Activated CD8-positive, alpha-beta memory T cell treated with anti-CD3 and anti-CD28 coated beads, Interleukin-2, amount 50 U/mL, for 48 hours (primary cell): ENCODE data around the gene RANBP3.
A peak's percentile ranks its signal among the peaks of the same experiment; 100 is the strongest.
"Not testable (repeated sequence)": the region's sequence is repeated elsewhere in the genome, so short reads cannot be mapped to it uniquely, and the experiment has no call there.

Experiments
- DNase-seq: peaks from one replicate; pipeline ENCODE4 v3.0.0-alpha.2; 2020

Gene RANBP3

DNA sequence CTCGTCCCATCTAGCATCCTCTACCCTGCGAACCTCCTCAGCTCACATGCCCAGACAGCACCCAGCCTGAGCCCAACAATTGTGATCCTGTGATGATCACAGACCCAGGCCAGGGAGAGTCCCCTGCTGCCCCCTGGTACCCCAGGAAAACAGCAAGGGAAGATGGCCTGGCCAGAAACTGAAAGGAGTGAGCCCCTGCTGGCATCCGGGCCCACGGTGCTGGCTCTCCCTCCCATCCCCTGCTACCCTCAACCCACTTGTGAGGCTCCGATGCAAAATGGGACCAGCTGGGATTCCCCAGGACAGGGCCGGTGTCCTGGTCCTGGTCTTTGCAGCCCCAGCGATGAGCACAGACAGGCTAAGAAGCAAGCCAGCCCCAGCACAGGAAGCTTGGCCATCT lies 14.1 kb downstream of the RANBP3 start:
- DNase-seq, result no peak

DNA sequence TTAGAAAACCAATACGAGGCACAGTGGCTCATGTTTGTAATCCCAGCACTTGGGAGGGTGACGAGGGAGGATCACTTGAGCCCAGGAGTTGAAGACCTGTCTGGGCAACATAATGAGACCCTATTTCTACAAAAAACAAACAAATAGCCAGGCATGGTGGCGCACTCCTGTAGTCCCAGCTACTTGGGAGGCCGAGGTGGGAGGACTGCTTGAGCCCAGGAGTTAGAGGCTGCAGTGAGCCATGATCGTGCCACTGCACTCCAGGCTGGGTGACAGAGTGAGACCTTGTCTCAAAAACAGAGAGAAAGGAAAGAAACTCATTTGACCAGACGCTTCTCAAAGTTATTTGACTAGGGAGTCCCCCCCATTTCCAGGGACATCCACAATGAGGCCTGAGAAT lies 14.7 kb downstream of the RANBP3 start:
- not testable (repeated sequence) for DNase-seq

DNA sequence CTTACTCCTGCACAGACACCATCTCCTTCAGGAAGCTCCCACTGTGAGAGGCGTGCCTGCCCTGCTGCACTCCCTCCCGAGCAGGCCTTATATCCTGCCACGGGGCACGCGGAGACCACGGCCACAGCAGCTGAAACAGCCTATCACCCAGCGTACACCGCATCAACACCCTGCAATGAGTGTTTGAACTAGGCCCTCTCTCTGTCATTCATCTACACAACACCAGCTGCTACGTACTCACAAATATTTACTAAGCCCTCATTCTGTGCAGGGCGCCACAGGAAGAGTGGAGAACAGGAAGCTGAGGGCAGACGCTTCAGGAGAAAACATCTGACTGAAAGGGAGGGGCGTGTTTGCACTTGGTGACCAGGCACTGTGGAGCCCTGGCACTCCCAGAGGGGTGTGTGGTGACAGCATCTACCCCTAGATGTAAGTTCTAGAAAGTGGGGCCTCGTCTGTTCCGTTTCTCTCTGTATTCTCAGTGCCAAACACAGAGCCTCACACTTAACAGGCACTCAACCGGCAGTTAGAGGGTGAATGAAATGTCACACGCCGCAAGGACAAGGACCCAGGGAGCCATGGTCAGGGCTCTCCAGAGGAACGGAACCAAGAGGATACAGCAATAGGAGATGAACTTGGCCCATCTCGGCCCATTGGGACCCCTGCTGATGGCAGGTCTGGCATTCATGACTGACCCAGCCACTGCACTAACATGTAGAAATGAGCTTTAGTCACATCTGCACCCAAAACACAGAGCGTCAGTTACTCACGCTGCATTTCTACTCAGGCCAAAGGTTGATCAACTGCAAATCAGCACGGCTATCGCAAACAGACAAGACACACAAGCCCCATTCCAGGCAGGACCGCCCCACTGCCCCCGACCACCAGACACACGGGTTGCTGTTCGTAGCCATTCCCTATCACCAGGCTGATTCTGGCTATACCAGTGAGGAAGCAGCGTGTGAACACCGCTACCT lies 15.7 kb downstream of the RANBP3 start:
- DNase-seq, result peak; percentile 71

DNA sequence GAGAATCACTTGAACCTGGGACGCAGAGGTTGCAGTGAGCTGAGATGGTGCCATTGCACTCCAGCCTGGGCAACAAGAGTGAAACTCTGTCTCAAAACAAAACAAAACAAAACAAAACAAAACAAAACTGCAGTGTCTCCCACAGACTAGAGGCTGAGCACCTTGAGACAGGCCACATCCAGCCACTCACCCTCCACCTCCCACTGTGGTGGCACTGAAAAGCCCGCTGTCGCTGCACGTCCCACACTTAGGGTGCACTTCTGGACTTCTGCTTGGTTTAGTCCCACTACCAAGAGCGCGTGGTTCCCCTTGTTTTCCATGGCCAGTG lies 16.3 kb downstream of the RANBP3 start:
- DNase-seq, result not testable (repeated sequence)

DNA sequence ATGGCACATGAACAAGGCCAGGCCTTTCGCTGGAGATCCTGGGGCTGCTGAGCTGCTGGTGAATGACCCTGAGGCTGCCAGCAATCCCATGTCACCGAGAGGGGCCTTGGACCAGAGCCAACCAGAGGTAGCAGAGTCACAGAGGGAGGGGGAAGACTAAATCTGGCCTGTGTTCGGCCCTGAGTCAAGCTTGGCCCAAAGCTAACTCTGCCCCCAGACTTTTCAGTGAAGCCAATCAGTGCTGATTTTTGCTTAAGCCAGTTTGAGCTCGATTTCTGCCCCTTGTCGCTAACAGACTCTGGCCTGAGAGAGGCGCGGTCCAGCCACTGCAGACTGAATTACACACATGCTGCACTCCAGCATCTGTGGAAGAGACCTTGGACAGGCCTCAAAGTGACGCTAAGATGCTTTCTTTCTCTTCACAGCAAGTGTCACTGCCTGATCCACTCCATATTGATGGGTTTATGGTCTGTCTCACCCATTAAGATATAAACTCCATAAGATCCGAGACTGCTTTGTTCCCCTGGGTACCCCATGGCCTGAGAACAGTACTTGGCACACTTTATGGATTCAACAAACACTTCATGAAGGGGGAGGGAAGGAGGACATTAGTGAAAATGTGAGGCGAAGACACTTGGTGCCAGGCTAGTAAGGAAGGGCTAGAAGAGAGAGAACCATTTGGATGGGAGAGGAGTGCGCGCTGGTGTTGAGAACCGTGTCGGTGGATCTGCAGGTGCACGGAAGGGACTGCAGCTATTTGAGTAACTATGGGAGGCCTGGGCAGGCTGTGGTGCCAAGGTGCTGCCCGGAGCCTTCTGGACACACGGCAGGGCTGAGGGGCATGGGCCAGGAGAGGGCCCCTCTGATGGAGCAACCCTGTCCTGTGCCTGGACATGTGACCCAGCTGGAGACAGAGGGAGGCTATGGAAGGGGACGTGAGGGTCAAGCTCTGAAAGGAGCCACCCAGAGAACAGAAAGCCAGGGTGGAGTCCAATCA lies 17.6 kb downstream of the RANBP3 start:
- no peak for DNase-seq

DNA sequence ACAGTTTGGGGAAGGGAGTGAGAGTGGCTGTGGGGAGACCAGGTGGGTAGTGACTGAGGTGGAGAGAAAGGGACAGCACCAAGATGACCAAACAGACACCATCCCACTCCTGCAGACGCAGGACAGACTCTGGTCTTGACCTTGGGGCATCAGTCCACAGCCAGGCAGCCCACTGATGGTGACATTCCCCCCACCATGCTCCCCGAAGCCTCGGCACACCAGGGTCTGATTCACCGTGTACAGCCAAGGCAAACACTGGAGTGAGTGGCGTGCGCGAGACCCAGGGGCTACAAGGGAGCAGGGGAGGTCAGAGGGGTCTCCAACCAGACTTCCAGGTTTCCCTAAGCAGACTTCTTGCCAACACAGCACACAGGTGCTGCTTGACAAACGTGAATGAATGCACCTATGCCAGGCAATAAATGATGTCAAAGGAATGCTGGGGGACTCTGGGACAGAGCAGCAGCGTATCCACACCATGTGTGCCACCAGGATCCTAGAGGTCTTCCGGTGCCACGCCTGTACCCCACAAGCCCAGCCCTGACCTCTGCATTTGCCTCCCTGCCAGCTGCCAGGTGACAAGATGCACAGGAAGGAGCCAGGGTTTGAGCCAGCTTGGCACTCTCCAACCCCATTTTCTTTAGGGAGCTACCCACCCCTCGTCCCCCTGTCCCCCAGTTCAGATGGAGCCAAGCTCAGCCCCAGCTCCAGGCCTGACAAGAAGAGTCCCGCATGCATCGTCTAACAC lies 18.5 kb downstream of the RANBP3 start:
- DNase-seq, result no peak

DNA sequence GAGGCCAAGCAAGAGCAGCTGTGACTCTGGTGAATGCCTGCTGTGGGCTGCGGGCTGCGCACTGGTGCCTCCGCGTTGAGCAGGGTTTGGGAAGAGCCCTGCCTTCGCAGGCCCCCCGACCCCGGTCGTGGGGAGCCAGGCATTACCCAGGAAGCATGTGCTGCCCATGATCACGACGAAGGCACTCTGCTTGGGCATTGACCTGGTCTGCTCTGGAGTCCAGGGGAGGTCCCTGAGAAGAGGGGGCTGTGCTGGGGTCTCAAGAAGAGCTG lies 19.2 kb downstream of the RANBP3 start:
- no peak for DNase-seq

DNA sequence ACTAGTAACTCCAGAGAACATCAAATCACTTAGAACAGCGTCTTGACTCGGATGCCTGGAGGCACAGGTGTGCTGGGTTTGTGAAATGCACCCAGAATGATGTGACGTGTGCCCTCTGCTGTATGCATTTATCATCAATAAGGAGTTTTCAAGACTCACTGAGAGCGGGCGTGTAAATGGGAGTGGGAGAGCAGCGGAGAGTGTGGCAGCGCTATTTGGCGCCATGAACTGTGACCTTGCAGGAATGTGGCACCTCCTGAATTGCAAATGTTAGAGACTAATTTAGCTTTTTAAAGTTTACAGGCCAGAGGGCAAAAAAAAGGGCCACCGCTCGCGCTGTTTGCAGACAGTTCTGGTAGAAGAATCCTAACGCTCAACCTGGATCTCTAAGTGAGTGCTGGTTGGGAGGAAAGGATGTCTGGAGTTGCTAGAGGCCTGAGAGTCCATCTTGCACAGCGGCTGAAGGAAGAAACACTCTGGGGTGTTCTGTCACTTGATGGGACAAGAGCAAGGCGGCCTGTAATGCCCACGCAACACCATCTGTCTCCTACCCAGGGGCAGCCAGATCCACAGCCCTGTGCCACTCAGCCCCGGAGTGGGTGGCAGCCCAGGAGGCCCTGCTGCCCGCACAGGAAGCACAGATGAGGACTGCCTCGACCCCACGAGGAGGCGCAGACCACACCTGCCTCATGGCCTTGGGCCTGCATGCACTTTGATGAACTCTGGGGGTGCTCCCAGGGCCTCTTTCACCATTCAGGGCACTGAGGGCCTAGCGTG lies 19.7 kb downstream of the RANBP3 start:
- DNase-seq, result no peak

DNA sequence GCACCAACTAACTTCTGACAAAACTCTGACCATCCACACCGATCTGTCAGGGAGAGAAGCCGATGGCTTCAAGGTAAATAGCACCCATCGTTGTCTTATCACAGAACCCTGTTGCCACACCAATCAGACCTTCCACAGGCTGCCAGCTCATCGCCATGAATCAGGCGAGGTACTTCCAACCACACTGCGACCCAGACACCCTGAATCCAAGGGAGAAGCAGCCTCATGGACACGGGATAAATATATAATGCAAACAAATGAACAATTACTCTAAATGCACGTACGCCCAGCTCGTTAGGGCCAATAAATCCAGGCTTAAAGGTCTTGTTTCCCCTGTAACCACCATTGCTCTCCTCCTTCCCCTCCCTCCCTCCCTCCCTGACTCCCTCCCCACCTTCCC lies 20.8 kb downstream of the RANBP3 start:
- no peak for DNase-seq

DNA sequence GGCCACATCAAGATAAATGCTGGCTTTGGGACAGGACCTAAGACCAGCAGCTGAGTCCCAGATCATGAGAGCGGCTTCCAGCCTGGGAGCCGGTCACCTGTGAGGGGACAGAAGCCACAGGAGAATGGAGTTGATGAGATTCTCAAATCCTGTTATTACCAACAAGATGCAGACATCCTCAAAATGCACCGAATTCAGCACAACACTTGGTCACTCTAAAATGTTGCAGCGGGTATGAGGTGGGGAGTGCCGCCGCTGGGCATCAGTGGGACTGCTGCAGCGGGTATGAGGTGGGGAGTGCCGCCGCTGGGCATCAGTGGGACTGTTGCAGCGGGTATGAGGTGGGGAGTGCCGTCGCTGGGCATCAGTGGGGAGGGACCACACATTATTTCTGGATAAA lies 21.2 kb downstream of the RANBP3 start:
- DNase-seq, result no peak

DNA sequence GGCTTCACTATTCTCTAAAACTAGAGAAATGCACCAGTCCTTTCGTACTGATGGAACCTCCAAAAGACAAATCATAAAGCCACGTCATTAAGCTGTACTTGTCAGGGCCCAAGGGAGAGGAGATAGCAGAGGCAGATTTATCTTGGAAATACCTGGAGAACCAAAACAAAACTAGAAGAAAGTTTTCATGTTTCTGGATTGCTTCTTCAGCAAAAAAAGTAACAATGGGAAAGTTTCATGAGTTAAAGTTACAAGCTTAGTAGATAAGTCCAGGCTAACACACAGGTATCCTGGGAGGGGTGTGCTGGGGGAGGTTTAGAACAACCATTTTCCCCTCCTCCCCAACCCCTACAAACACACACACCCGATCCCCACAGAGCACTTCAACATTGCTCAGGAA lies 21.6 kb downstream of the RANBP3 start:
- DNase-seq, result no peak

DNA sequence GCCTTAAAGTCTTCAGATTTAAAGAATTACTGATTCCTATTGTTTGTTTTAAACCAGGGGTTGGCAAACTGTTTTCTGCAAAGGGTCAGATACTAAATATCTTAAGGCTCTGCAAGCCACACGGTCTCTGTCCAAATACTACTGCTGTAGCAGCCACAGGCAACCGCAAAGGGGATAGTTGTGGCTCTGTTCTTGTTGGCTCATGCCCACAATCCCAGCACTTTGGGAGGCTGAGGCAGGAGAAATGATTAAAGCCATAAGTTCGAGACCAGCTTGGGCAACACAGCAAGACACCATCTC lies 22.4 kb downstream of the RANBP3 start:
- no peak for DNase-seq

DNA sequence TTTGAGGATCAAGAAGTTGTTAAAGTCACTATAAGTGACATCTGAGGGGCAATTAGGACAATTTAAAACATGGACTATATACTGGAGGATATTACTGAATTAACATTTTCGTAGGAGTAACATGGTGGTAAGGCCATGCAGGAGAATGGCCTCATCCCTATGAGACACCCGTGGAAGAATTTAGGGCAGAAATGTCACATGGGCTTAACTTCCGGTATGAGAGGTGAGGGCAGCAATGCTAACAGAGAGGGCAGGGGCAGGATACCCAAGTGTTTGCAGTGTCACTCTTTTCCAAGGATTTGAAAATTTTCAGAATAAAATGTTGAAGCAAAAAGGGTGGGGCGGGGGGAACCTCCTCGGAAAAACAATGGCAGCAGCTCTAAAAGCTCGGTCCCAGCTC lies 23.6 kb downstream of the RANBP3 start:
- no peak for DNase-seq

DNA sequence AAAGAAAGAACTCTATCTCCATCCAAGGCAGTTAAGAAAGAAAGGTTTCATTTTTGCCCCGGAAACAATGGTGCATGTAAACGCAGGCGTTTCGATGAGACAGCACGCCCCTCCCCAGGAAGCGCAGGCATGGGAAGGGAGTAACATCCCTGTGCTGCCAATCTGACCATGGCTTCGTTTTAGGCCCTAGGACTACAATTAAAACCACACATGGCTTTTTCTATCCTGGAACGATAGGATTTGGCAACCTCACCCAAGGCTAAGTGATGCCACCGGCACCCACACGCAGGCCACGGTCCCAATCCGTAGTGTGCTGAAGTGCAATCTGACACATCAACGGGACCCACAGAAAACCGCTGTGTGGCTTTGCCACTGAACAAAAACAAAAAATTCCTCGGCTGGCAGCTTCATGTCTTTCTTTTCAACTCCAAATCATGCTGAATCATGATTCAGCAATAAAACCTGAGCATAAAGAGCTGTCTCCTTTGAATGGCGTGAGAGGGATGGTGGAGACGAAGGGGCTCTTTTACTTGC lies 24.2 kb downstream of the RANBP3 start:
- DNase-seq, result peak; percentile 72

DNA sequence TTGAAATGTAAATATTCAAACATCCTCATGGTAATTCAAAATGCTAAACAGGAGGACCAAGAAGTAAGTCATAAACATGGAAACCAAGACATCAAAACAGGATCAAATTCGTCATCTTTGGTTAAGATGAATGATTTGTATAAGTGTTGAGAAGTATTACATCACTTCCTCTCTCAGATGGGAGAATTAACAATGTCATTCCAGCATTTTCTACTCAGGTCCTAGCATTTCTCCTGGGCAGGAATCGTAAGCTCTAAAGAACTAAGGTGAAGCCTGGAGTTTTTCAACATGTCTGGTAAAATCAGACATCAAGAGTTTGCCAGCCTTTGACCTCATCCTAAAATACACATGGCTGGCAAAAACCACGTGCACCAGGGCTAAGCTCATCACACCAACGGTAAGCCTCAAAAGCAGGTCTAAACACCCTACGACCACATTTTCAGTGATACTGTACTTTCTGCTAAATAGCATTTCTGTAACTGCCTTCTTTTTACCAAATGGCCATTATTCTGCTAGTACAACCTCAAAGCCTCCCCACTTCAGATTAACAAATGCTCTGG lies 24.8 kb downstream of the RANBP3 start:
- no peak for DNase-seq

DNA sequence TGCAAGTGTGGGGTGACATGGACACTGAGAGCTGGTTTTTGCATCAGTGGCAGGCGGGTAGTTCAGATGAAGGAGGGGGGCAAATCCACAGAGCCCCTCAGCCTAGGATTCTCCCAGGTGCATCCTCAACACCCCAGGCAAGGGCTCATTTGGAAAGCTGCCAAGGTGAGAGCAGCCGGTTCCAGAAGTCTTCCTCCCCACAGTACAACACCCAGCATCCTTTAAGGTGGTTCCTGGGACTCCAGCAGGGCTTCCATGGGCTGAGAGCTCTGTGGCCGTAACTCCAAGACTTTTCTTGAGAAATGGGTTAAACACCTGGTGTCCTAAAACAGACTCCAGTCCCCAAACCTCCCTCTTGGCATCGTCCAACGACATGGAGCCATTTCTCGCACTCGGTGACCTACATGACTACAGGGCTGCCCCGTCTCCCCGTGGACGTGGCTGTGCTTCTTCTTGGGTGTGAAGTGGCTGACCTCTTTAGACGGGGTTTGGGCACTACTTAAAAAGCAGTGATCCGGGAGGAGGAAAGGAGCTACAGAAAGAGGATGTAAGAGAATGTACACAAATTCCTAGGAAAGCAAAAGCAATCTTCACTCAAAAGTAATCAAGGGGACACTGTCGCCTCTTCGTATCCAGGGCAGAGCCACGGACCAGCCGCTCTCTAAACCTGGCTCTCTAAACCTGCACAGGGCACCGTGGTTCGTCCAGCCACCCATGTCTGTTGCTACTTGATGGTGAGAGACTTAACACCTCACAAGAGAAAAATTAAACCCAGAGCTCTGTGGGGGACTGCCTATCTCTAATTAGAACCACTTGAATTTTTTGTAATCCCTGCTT lies 25.5 kb downstream of the RANBP3 start:
- DNase-seq, result no peak

DNA sequence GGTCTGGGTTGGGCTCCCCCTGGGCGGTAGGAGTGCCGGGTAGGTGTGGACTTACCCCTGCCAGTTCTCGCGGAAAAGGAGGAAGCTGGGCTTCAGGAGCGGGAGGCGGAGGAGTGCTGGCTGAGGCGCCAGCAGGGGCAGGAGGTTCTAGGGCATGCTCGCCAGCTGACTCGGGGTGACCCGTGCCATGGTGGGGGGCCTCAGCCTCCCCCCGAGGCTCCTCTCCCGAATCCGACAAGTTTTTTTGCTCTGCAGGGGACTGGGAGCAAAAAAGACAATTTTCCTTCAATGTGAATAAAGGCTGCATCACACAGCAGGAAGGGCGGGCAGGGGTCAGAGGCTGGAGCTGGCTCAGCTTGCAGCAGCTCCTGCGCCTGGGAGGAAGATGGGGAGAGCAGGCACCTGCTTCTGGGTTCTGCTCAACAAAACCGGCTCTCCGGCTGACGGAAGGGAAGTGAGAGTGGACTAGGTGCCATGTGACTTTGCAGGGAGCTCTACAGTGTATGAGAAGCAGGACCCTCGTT lies 26.5 kb downstream of the RANBP3 start:
- no peak for DNase-seq

DNA sequence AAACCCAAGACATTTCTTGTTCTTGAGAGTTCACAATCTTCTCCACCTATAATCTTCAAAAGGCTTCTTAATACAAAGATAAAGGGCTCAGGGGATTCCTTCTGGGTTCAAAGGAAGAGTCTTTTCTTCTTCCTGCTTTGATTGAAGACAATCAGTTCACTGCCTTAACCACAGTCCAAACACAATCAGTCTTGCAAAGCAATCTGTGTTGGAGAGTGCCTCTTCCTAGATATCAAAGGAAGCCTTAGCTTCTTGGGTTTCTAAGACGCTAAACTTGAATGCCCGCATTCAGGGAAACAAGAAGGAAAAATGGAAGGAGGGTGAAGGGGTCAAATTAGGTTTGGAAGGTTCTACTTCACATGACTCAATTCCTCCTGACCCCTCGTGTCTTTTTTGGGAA lies 27.2 kb downstream of the RANBP3 start:
- no peak for DNase-seq

DNA sequence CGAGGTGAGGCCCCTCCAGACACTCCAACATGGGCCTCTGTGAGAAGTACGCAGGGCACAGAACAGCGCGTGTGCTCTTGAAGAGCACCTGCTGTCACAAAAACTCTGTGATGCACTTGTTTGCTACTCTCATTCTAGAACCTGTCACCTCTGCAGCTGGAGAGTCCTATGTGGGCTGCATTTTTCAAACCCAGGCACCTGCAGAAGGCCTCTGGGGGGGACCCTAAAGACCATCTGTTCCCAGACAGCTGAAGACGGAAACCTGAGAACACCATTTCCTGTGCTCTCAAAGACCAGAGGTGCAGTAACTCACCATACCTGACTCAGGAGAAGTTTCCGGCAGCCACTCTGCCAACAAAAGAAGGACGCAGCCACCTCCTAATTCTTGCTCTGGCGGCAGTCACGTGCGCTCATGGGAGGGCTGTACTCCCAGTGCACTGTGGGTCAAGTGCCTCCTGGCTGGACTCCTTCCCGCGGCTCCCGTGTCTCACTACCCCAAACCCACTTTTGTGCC lies 28.1 kb downstream of the RANBP3 start:
- DNase-seq, result peak; percentile 62

DNA sequence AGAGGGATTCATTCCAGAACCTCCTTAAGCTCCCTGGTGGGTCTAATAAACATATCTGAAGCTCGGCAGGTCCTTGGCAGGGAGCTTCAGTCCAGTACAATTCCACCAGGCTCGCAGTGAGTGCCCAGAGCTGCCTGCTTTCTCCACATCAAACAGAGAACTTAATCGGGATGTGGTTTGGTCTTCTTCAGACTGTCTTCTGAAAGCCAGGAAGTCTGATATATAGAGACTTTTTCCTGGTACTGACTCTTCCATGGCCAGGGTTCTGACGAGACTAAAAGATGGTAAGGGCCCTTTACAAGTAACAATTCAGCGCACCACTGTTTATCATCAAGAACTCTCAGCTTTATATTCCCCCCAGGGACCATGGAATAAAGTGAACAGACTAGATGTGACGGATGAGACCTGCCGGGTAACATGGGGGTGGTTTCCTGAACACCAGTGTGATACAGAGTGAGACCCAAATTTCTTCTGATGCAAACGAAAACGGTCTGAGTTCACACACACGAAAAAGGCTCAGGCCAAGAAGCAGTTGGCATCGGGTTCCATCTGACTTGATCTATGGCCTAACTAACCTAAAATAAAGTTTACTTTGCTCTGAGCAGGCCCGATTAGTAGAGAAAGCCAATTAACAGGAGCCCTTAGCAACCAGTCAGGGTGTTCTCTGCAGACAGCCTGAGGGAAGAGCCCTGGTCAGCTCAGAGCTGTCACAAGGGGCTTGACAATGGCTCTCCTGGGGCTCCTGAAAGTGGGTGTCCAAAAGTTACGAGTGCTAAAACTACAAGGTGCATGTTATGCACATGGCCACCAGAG lies 29.0 kb downstream of the RANBP3 start:
- DNase-seq, result no peak
